ENCODE results near the gene GINS2.

Gene GINS2

GRCh38 chr16:85654251-85655095 is 34.3 kb downstream of the GINS2 start:
- DNase-seq (ENCODE audit: low read depth in 2 of 2) = no peak

GRCh38 chr16:85653290-85653891 is 35.4 kb downstream of the GINS2 start:
- DNase-seq (ENCODE audit: low read depth in 2 of 2) = no peak

DNA sequence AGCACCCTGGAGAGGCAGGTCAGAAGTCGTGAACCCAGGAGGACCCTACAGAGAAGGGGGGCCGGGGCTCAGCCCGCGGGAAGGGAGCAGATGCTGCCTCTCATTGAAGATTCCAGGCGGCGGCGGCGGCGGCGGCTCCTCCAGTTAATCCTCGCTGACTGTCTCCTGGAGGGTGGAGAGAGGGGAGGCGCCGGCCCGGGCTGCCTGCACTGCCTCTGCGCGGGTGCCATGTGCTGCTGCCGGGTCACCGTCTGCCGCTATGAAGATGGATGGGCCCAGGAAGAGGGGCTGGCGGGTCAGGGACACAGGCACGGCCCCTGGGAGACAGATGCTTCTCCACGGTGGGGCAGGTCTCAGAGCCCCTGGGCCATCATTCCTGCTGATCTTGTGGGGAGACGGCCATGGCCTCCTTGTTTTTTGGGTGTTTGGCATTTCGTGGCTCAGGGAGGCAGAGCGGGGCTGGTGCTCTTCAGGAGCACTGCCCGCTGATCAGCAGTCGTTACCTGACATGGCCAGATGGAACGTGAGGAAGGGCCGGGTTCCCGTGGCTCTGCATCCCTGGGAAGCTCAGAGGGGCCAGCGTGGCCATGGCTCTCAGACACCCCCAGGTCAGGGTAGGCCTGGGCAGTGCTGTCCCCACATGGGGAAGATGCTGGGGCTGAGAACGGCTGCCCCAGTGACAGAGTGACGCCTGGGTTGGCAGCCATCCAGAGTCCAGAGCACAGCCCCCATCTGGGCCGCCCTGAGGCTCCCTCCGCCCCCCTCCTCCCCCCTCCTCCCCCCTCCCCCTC is 36.1 kb downstream of the GINS2 start:
- DNase-seq (ENCODE audit: low read depth in 2 of 2) = peak; percentile 53 to 59

- DNase-seq (ENCODE audit: low read depth in 2 of 2) = no peak
Observed at GRCh38 chr16:85651629-85652430, 36.9 kb downstream of the GINS2 start.

- no peak for DNase-seq (ENCODE audit: low read depth in 2 of 2)
Observed at GRCh38 chr16:85650844-85651628, 37.7 kb downstream of the GINS2 start.

DNA sequence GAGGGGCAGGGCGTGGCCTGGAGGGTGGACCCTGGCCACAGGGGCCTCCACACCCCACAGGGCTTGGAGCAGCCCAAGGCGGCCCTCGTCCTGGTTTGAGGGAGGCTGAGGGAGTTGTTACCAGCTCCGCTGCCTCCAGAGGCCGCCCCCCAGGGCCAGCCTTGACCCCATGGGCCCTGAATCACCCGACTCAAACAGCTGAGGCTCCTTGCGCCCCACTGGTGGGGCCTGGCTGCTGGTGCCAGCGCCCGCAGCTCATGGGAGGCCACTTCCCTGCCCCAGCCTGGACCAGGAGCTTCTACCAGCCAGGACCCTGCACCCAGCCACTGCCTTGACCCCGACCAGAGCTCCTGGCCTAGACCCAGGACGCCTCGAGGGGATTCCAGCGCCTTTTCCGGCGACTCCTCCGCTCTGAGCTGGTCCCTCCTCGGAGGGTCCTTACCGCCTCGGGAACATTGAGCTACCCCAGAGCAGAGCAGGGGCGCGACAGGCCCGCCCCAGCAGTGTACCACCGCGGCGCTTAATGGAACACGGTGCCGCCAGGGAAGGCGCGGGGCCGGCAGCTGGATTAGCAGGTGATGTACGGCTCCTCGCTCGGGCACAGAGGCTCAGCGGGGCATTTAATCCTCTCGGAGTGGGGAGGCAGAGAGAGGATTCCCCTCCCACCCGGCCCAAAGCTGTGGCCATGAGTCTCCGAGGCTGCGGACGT is 38.5 kb downstream of the GINS2 start:
- DNase-seq (ENCODE audit: low read depth in 2 of 2) = no peak

- no peak for DNase-seq (ENCODE audit: low read depth in 2 of 2)
Observed at GRCh38 chr16:85649411-85650134, 39.2 kb downstream of the GINS2 start.

DNA sequence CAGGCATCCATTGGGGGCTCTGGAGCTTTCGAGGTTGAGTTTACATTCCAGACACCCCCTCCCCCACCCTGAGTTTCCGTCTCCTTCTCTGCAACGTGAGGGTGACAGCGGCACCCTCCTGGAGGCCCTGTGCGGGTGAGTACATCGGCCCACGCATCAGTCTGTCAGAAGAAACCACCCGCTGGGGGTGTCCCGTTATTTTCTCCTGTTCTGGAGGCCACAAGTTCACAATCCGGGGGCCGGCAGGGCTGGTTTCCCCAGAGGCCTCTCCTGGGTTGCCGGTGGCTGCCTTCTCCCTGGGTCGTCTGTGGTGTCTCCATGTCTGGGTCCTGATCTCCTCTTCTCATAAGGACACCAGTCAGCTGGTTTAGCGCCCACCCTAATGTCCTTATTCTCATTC is 39.9 kb downstream of the GINS2 start:
- no peak for DNase-seq (ENCODE audit: low read depth in 2 of 2)

GRCh38 chr16:85648070-85648714 is 40.6 kb downstream of the GINS2 start:
- DNase-seq (ENCODE audit: low read depth in 2 of 2) = no peak

DNA sequence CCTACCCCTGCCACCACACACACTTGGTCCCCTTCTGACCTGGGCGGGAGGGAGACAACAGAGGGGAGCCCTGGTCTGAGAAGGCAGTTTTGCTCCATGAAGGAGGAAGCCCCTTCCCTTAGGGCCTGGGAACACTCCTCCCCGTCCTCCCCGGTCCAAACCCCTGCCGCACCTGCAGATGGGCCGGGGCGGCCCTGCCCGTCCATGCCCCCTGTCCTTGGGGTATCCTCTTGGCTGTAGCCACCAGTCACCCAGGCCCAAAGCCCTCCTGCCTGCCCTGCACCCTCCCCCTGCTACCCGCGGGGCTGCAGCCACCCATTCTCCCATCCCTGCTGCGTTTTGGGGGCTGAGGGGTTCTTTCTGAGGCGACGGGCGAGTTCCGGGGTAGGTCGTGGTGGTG is 41.8 kb downstream of the GINS2 start:
- DNase-seq (ENCODE audit: low read depth in 2 of 2) = no peak

GRCh38 chr16:85646358-85646907 is 42.3 kb downstream of the GINS2 start:
- DNase-seq (ENCODE audit: low read depth in 2 of 2) = no peak

DNA sequence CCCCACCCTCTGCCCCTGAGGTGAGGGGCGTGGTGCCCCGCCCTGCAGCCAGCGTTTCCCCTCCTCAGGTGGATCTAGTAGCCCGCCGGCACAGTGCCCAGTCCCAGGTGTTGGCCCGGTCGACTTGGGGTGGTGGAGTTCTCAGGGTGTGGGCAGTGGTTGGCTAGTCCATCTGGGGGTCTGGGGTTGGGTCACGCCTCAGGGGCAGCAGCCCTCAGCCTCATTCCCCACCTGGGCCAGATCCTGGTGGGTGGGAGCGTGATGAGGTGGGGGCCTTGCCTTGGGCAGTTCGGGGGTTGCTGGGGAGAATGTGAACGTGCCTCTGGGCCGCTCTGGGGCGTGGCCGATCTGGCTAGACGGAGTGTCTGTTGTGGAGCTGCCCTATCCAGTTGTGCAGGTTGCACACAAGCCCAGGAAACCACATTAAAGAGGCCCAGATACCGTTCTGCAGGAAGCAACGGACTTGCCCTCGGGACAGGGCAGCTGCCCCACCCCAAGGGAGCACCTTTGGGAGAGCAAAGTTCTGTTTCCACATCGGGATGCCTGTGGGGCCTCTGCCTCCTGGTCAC is 43.6 kb downstream of the GINS2 start:
- DNase-seq (ENCODE audit: low read depth in 2 of 2) = no peak

DNA sequence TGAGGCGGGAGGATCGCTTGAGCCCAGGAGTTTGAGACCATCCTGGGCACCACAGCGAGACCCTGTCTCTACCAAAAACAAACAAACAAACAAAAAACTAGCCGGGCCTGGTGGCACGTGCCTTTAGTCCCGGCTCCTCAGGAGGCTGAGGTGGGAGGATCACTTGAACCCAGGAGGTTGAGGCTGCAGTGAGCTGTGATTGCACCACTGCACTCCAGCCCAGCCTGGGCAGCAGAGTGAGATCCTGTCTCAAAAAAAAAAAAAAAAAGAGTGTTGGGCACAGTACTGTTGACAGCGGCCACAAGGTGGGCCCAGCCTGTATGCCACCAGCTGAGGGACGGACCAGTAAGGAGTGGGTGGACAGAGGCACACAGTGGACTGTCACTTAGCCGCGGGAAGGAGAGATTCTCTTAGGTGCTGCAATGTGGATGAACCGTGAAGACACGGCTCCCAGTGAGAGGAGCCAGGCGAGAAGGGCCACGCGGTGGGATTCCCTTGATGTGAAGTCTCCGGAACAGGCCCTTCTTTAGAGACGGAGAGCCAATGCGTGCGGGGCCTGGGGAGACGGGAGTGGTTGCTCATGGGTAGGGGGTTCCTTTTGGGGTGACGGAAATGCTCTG is 44.6 kb downstream of the GINS2 start:
- DNase-seq (ENCODE audit: low read depth in 2 of 2) = no peak

GRCh38 chr16:85643631-85644030 is 45.1 kb downstream of the GINS2 start:
- DNase-seq (ENCODE audit: low read depth in 2 of 2) = no peak

DNA sequence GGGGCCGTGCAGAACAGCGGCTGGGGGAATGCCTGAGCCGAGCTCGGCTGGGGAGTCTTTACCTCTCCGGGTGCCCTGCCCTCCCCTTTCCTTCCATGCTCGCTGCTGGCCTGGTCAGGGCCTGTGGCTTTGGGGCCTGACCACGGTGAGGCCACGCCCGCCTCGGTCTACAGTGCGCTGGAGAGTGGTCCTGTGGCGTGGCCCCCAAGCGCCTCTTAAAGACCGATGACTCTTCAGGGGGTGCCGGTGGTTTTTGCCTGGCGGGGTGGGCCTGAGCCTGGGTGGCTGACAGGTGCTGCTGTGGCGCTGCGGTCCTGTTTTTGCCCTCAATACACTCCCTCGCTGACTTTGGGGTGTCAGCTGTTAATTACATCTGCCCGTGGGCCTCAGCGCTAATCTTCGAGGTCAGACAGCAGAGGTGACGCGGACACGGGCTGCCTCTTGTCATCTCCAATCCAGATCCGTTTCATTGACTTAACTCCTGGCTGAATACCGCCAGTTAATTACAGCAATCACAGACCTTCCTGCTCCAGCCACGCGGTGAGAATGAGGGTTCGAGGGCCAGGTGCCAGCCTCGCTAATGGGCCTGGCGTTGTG is 45.9 kb downstream of the GINS2 start:
- DNase-seq (ENCODE audit: low read depth in 2 of 2) = no peak

DNA sequence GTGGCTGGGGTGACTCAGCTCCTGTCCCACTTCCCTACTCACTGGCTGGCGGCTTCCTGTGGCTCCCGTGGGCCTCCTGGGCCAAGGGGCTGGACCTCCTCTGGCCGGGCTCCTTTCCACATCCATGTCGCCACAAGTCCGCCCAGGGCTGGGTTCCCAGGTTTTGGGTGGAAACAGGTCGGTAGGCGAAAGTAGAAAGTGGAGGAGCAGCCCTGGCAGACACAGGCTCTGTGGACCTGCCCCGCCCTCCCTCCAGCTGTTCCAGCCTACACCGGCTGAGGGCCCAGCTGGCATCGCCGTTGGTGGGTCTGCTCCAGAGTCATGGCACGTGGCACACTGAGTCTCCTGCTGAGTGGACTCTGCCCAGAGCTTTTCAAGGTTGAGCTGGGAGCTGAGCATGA is 47.0 kb downstream of the GINS2 start:
- DNase-seq (ENCODE audit: low read depth in 2 of 2) = no peak

DNA sequence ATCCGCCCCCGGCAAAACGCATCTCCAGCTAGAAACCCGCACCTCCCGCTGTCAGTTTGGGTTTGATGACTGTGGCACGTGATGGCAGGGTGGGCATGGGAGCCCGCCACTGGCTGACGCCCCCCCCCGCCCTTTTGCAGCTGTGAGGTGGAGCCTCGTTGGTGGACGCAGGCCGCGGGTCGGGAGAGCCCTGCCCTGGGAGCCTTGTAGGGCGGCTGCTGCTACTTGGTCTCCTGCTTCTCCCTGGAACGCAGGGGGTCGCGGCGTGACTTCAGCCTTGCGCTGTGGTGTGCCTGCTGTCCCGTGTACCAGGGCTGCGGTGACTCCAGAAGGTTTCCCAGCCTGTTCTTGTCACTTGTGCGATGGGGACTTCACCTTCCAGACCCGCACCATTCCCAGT is 47.4 kb downstream of the GINS2 start:
- no peak for DNase-seq (ENCODE audit: low read depth in 2 of 2)

DNA sequence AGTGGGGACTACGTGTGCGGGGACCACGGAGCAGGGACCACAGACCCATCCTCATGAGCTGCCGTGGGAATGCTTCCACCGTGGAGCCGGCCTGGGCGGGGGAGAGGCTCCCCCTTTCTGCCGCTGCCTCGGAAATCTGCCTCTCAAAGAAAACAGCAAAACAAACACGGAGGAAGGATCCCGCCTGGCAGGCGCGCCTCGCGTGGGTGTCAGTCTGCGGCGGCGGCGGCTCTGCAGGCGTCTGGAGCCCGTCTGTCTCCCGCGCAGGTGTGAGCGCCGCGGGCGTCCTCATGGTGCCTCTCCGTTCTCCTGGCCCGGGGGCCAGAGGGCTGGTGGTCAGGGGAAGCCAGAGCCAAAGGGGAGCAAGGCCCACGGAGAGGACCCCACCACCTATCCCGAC is 48.2 kb downstream of the GINS2 start:
- DNase-seq (ENCODE audit: low read depth in 2 of 2) = no peak

All from fibroblast of skin of left quadriceps (primary cell).